GM18873 (cell line): ENCODE measurements around the gene KSR1.
"Not testable (repeated sequence)": the region's sequence is repeated elsewhere in the genome, so short reads cannot be mapped to it uniquely, and the experiment has no call there.

Experiments used
- ATAC-seq: cut with Tn5 transposase; IDR thresholded peaks from one replicate; pipeline ENCODE4 v1.9.1; 2021; ENCODE audit warnings: mild to moderate bottlenecking, moderate library complexity, moderate number of reproducible peaks; ENCODE audit not compliant: unreplicated experiment, low FRiP score

The KSR1 gene

DNA sequence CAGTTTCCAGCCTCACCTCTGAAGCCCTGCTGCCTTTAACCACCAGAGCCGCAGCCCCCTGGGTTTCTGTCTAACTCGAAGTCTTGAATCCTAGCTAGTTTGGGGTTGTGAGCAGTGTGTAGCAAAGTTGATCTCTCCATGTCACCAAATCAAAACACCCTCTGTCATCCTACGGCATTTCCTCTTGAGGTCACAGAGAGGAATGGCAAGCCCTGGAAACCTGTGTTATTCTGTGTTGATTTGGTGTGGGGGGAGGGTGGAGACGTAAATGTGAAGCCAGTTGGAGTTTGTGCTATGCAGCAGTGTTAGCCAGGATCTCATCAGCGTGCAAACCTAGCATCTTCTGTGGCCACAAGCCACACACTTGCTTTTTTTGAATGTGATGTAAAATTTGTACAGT is 169.6 kb downstream of the KSR1 start:
- ATAC-seq, result no peak

DNA sequence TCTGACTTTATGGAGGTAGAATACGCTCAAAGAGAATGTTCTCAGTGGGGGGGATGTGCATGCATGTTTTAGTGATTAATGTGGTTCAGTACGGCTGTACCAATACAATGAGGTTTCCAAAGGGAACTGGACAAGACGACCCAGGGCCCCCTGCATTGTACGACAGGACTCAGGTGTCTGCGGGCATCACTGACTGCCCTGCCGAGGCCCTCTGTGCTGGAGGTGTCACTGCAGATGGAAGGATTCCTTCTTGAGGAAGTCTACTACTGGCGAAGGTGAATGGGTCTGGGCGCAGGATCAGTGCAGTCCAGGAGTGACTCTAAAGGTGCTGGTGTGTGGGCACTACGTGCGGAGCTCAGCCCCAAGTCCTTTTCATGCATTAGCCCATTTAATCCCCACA is 171.3 kb downstream of the KSR1 start:
- no peak for ATAC-seq

DNA sequence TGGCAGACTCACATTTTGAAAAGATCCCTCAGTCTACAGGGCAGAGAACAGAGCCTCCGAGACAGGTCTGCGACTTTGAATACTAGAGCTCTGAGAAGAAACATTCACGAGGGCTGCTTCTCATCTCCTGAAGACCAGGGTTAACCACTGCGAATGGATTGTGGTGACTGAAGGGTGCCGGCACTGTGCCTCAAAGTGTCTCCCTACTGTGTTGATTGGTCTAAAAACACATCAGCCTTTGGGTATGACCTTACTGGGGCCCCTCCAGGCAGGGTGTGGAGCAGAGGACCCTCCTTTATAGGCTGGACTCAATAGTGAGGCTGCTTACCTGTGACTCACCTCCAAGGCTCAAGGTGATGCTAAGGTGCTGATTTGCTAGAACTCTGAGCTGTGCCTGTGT is 172.1 kb downstream of the KSR1 start:
- no peak for ATAC-seq

GRCh38 chr17:27629260-27629659 is 173.0 kb downstream of the KSR1 start:
- ATAC-seq, result not testable (repeated sequence)

- ATAC-seq, result no peak
Measured at GRCh38 chr17:27630607-27631410, 174.6 kb downstream of the KSR1 start, which contains the start of gene LGALS9. Gene LGALS9 (plus strand): TSS chr17:27631188. CDS start chr17:27631266, 78 bp downstream.

- ATAC-seq, result no peak
Measured at GRCh38 chr17:27631411-27631760, 175.1 kb downstream of the KSR1 start.

DNA sequence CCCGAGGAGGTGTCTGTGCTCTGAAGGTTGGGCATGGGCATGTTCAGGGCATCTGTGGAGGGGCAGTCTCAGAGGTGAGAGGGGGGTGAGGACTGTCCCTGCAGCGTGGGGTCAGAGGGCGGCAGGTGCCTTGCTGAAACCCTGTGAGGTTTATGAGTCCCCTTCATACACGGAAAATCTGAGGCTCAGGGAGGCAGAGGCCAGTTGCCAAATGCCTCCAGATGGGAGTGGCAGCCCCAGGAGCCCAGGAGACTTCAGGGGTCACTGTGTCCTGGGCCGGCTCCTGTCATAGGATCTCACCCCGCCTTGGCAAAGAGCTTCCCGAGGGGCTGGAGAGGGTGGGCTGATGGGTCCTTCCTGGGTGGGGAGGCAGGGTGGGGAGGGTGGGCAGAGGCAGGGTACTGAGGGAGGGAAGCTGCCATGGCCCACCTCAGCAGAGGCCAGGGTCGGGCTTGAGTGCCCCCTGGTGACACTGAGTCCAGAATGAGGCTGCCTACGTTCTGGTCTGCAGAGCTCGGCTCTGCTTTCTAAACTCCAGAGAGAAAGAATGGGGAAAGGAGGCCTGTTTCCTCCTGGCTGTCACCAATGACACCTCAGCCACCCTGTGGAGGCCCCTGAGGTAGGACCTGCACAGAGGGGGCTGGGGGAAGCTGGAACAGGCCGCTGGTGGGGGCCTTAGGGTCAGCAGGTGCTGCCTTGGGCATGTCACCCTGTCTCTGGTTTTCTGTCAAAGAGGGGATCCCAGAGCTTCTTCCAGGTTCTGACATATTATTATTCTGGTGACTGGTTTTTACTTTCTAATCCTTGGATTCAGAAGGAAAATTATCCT is 175.9 kb downstream of the KSR1 start:
- ATAC-seq, result no peak

GRCh38 chr17:27632766-27633165 is 176.5 kb downstream of the KSR1 start:
- ATAC-seq, result not testable (repeated sequence)

DNA sequence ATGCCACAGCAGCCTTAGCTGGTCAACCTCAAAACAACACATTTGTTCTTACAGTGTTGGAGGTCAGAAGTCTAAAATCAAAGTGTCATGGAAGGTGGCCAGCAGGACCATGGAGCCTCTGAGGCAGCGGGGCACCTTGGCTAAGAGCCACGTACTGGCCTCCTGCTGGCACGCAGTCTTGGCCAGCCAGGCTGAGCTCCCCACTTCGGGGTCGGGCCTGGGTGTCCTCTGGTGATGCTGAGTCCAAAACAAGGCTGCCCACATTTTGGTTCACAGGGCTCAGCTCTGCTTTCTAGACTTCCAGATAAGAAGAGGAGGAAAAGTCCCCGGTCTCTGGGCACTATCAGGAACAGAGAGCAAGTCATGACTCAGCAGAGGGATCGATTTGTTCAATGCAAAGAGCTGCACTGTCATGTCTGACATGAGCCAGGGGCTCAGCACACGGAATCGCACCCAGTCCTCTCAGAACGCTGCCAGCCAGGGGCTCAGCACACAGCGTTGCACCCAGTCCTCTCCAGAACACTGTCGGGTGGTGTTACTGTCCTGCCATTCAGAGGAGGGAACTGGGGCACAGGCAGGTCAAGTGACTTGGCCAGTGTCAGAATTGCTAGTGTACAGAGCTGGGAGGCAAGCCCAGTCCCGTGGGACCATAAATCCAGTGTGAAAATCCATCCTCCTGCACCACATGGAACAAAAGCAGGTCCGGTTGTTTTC is 177.2 kb downstream of the KSR1 start:
- no peak for ATAC-seq

DNA sequence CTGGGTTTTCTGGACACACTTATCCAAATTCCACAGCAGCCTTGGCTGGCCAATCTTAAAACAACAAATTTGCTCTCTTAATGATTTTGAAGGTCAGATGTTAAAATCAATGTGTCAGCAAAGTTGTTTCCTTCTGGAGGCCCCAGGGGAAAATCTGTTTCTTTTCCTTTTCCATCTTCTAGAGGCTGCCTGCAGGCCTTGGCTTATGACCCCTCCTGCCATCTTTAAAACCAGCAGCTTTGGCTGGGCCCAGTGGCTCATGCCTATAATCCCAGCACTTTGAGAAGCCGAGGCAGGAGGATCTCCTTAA is 177.7 kb downstream of the KSR1 start:
- ATAC-seq, result no peak

DNA sequence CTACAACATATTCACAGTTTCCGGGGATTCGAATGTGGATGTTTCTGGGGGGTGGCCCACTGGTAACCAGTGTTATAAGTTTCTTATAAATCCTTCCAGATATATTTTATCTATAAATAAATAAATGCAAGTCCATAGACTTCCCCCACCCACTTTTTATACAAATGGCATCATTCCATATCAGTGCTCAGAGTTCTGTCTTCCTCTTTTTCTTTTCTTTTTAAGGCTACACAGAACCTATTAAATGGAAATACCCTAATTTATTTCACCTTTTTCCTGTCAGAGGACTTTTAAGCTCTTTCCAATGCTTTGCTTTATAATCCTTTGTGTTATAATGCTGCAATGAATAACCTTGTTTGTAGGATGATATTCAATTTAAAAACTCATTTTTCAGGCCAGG is 178.5 kb downstream of the KSR1 start:
- ATAC-seq, result no peak

DNA sequence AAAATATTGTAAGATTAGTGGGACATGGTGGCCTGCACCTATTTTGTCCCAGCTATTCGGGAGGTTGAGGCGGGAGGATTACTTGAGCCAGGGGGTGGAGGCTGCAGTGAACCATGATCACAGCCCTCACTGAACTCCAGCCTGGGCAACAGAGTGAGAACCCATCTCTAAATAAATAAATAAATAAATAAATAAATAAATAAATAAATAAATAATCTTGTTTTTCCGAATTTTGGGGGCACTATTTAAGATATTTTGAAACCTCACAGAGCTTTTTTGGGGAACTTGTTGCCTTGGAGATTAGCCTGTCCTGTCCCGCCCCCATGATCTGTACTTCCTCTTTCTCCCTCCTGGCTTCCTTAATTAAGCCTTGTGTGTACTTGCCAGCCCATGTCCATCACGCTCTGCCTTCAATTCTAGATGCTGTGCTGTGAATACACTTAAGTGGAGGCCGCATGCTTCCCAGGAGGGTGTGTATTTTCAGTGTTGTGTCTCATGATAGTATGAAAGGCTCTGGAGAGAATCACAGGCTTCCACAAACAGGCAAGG is 179.1 kb downstream of the KSR1 start:
- no peak for ATAC-seq

- not testable (repeated sequence) for ATAC-seq
Measured at GRCh38 chr17:27636005-27636520, 179.8 kb downstream of the KSR1 start.

DNA sequence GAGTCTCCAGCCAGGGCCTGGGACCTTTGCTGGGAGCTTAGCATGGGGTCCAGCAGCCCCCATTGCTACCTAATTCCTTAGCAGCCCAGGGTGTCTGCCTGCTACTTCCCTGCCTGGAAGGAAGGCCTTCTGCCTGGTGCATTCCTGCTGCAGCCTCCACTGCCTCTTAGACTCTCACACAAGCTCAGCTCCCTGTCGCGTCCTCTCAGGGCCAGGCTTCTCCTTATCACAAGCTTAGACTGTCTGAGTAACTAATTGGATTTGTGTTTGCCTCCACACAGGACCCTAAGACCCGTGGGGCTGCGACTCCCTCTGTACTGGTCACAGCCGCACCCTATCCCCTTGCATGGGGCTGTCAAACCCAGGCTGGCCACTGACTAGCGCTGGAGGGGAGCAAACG is 181.6 kb downstream of the KSR1 start:
- not testable (repeated sequence) for ATAC-seq

DNA sequence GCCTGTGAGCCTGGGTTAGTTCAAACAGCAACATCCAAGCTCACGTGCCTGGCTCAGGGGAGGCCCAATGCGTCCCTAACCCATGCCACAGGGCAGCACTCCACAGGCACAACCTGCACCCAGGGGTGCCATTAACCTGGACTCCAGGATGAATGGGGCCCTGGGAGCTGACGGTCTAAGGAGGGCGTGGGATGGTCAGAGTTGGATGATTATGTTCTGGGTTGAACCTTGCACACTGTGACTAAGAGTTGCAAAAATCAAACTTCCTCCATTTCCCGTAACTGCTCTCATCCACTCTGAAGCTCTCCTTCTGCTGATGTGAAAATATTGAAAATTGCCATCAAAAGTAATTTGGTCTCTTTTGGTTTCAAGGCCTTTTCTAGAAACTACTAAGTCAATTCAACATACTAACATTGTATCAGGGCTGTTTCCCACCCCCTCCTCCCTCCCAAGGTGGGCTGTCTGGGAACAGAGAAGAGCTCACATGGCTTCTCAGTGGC is 182.2 kb downstream of the KSR1 start:
- not testable (repeated sequence) for ATAC-seq

- no peak for ATAC-seq
Measured at GRCh38 chr17:27640790-27641189, 184.5 kb downstream of the KSR1 start.

- ATAC-seq, result no peak
Measured at GRCh38 chr17:27644586-27644985, 188.3 kb downstream of the KSR1 start.

DNA sequence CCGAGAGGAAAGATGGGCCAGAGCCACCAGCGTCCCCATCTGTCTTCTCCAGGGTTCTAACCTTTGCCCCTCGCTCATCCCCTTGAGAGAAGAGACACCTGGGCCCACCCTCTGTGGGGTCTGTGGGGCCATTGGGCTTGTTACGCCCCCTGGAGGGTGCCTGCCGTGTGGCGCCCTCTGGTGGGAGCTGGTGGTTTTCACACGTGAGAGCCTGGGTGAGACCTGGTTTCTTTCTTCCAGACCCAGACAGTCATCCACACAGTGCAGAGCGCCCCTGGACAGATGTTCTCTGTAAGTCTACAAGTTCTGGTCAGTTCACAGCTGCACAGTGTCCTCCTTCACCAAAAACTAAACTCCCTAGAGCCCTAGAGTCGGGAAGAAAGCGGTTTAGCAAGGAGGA is 189.4 kb downstream of the KSR1 start:
- ATAC-seq, result not testable (repeated sequence)

GRCh38 chr17:27646232-27646631 is 190.0 kb downstream of the KSR1 start:
- no peak for ATAC-seq

GRCh38 chr17:27647765-27648164 is 191.5 kb downstream of the KSR1 start:
- no peak for ATAC-seq
